Activated B cell treated with CpG ODN at 0.5 μM for 24 hours (primary cell): Measurements from ENCODE around the gene HS6ST1. TPM values are rescaled to one million over a fixed set of nuclear protein-coding genes. Genes with fewer than 3 reads are reported as not detected.

ENCODE experiments used
- ATAC-seq: fragments of 200-7000 bp; cut with Tn5 transposase; one replicate; pipeline ENCODE4 v1.10.0; 2021; ENCODE audit warnings: low read depth, mild to moderate bottlenecking, moderate library complexity
- CTCF ChIA-PET: fragments of 350-600 bp; sonication (Branson Sonifier 250); formaldehyde crosslinking; loops from one replicate; lab custom pipeline; 2021; ENCODE audit warnings: antibody characterized with exemption; lab: Charles Lee
- POLR2A ChIA-PET: fragments of 350-600 bp; sonication (Branson Sonifier 250); formaldehyde crosslinking; loops from one replicate; lab custom pipeline; 2021; ENCODE audit warnings: antibody characterized with exemption; lab: Charles Lee
- DNase-seq: peaks from one replicate; pipeline ENCODE4 v3.0.0; 2022
- H3K27ac Mint-ChIP-seq: one replicate; pipeline ENCODE4 v1.8.0; 2020; ENCODE audit warnings: mixed read lengths
- H3K27me3 Mint-ChIP-seq: one replicate; pipeline ENCODE4 v1.8.0; 2021; ENCODE audit warnings: mixed read lengths
- H3K36me3 Mint-ChIP-seq: one replicate; pipeline ENCODE4 v1.8.0; 2021; ENCODE audit warnings: low read depth, mixed read lengths
- H3K4me1 Mint-ChIP-seq: one replicate; pipeline ENCODE4 v1.8.0; 2021; ENCODE audit warnings: mixed read lengths
- H3K4me3 Mint-ChIP-seq: one replicate; pipeline ENCODE4 v1.8.0; 2020; ENCODE audit warnings: mild to moderate bottlenecking, mixed read lengths
- H3K9me3 Mint-ChIP-seq: one replicate; pipeline ENCODE4 v1.8.0; 2020; ENCODE audit warnings: mixed read lengths
- CTCF ChIP-seq: fragments of 200-600 bp; IDR thresholded peaks from one replicate; pipeline ENCODE4 v1.8.0; 2022; ENCODE audit warnings: antibody characterized with exemption, mild to moderate bottlenecking
- intact Hi-C: fragments of 100-400 bp; cut with micrococcal nuclease; formaldehyde crosslinking; loops from one replicate; pipeline ENCODE4 v1.15.1; 2024
- total RNA-seq: library from RNA; stranded (reverse); gene quantifications from 2 replicates; pipeline ENCODE4 v1.2.3, GENCODE V29; 2022

The HS6ST1 gene
- total RNA-seq, 1 donor from 2014 or later = 16.9 TPM

- ChIA-PET CTCF (no interaction called here), POLR2A (no interaction called here)
- intact Hi-C loops = loop anchor here (10.0 kb wide), 1 partner anchor 137 kb away; no protein-coding TSS in a partner anchor
- DNase-seq (no peak), ATAC-seq (no peak)
- Mint-ChIP-seq H3K27ac (no peak overlapping the region), H3K4me1 (peaks cover 40% of the 10 kb centered on the region), H3K36me3 (peaks cover 17% of the 10 kb centered on the region), H3K27me3 (no peaks in the 10 kb centered on the region), H3K9me3 (no peaks in the 10 kb centered on the region), H3K4me3 (no peak overlapping the region)
- TF ChIP-seq CTCF = no peak
Observed at GRCh38 chr2:128311755-128312341, 6.8 kb downstream of the HS6ST1 start.

GRCh38 chr2:128311216-128311754, 7.4 kb downstream of the HS6ST1 start:
- ChIA-PET POLR2A (no interaction called here), CTCF (no interaction called here)
- Mint-ChIP-seq H3K27me3 (no peaks in the 10 kb centered on the region), H3K4me1 (peaks cover 37% of the 10 kb centered on the region), H3K4me3 (no peak overlapping the region), H3K36me3 (peaks cover 17% of the 10 kb centered on the region), H3K9me3 (no peaks in the 10 kb centered on the region), H3K27ac (no peak overlapping the region)
- intact Hi-C loops = loop anchor here (10.0 kb wide), 1 partner anchor 136 kb away; no protein-coding TSS in a partner anchor
- DNase-seq (no peak), ATAC-seq (no peak)
- TF ChIP-seq CTCF = no peak

GRCh38 chr2:128310761-128311160, 7.9 kb downstream of the HS6ST1 start:
- no peak for DNase-seq
- no peak for TF ChIP-seq CTCF
- ChIA-PET CTCF (no interaction called here), POLR2A (no interaction called here)
- Mint-ChIP-seq H3K36me3 (peaks cover 17% of the 10 kb centered on the region), H3K4me3 (no peak overlapping the region), H3K9me3 (no peaks in the 10 kb centered on the region), H3K4me1 (peaks cover 40% of the 10 kb centered on the region), H3K27me3 (no peaks in the 10 kb centered on the region), H3K27ac (no peak overlapping the region)
- no peak for ATAC-seq
- intact Hi-C loops = loop anchor here (10.0 kb wide), 1 partner anchor 136 kb away; no protein-coding TSS in a partner anchor

- no peak for TF ChIP-seq CTCF
- ATAC-seq (no peak), DNase-seq (no peak)
- Mint-ChIP-seq H3K36me3 (peaks cover 13% of the 10 kb centered on the region), H3K9me3 (no peaks in the 10 kb centered on the region), H3K27ac (no peak overlapping the region), H3K4me3 (no peak overlapping the region), H3K27me3 (no peaks in the 10 kb centered on the region), H3K4me1 (peaks cover 40% of the 10 kb centered on the region)
- ChIA-PET POLR2A (no interaction called here), CTCF (no interaction called here)
- intact Hi-C loops = loop anchor here (10.0 kb wide), 1 partner anchor 135 kb away; no protein-coding TSS in a partner anchor
Observed at GRCh38 chr2:128310094-128310716, 8.5 kb downstream of the HS6ST1 start.
